ENCODE results near the gene AFTPH. TPM values are rescaled to one million over a fixed set of nuclear protein-coding genes. Genes with fewer than 3 reads are reported as not detected.

AFTPH gene
- total RNA-seq, 1 experiment from 2014 or later: 40.5 TPM

DNA sequence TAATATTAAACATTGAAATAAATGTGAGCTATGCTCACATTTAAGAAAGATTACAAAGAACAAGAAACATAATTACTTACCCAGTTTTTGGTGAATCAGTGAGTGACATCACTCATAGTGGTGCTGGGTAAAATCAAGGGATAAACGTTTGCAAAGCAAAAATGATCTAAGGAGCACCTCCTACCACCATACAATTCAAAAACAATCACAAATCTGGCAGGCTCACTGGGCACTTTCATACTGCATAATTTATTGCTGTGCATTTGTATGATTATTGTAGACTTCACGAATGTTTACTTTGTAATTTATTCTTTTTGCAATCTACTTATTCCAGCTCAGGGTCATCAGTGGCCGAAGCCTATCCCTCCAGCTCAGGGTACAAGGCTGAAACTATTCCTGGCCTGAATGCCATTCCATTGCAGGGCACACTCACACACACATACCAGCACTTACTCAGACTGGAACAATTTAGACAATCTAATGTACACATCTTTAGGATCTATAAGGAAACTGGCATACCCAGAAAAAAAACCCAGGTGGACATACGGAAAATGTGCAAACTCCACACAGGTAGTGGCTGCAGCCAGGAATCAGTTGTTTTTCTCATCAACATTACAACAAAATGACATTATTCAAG, 34.4 kb downstream of the AFTPH start:
- intact Hi-C loops (cut with micrococcal nuclease; ENCODE audit: unreplicated experiment): no loop called here
- POLR2A ChIA-PET (ENCODE audit: unreplicated experiment): no interaction called here

DNA sequence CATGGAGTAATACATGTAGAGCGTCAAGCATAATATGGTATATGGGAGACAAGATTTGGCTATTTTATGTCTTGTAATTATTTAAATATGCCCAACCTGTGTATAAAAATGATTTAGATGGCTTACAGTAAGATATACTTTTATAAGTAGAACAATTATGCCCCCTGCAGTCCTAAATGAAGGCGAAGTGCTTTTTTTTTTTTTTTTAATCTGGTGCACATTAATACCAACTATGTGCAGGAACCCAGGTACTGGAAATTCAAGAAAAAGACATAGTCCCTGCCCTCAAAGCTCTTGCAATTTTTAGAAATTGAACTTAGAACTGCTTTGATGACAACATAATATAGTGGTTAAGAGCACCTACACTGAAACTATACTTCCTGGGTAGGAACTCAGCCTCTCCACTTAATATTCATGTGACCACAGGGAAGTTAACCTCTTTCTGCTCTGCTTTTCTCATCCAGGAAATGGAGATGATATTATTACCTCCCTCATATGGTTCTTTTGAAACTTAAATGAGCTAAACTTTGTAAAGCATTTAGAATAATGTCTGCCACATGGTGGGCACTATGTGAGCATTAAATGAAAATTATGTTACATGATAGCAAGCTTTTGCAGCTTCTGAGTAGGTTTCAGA, 38.1 kb downstream of the AFTPH start:
- H3K27ac ChIP-seq: no peak overlapping the region
- CTCF ChIA-PET: interaction anchor here (0.6 kb wide), 1 partner anchor 44 kb away, joined by 5 read pairs; no protein-coding TSS in a partner anchor
- POLR2A ChIA-PET (ENCODE audit: unreplicated experiment): interaction anchor here (0.7 kb wide), 1 partner anchor 232 kb away, joined by 7 read pairs; no protein-coding TSS in a partner anchor
- peaks cover 3% of the 10 kb centered on the region; the same call in 1 of the 2 replicates for H3K36me3 ChIP-seq (ENCODE audit: low read depth)
- BruUV-seq (replicated peaks): no TSS peak
- H4K20me1 ChIP-seq (ENCODE audit: insufficient read depth): peaks cover 3% of the 10 kb centered on the region; the same call in 1 of the 2 replicates
- intact Hi-C loops (cut with micrococcal nuclease; ENCODE audit: unreplicated experiment): loop anchor here (1.0 to 2.0 kb wide), 4 partner anchors 39 to 513 kb away; no protein-coding TSS in a partner anchor
- DNase-seq: no peak
- no peak overlapping the region for H3K4me2 ChIP-seq
- H3K27me3 ChIP-seq (ENCODE audit: insufficient read depth, low read depth): no peaks in the 10 kb centered on the region
- no peaks in the 10 kb centered on the region for H3K4me1 ChIP-seq (replicated peaks; ENCODE audit: insufficient read depth)
- no peak overlapping the region for H2AFZ ChIP-seq
- TF ChIP-seq EZH2 (IDR thresholded peaks at IDR 0.05; ENCODE audit: low read depth): no peak
- TF ChIP-seq, protein P1, sequence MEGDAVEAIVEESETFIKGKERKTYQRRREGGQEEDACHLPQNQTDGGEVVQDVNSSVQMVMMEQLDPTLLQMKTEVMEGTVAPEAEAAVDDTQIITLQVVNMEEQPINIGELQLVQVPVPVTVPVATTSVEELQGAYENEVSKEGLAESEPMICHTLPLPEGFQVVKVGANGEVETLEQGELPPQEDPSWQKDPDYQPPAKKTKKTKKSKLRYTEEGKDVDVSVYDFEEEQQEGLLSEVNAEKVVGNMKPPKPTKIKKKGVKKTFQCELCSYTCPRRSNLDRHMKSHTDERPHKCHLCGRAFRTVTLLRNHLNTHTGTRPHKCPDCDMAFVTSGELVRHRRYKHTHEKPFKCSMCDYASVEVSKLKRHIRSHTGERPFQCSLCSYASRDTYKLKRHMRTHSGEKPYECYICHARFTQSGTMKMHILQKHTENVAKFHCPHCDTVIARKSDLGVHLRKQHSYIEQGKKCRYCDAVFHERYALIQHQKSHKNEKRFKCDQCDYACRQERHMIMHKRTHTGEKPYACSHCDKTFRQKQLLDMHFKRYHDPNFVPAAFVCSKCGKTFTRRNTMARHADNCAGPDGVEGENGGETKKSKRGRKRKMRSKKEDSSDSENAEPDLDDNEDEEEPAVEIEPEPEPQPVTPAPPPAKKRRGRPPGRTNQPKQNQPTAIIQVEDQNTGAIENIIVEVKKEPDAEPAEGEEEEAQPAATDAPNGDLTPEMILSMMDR (conservative IDR thresholded peaks at IDR 0.05): peak; percentile 69
- no peak overlapping the region for H3K4me3 ChIP-seq
- H3F3A ChIP-seq (ENCODE audit: insufficient read depth, low read depth): peaks cover 13% of the 10 kb centered on the region; the same call in 1 of the 2 replicates
- no peaks in the 10 kb centered on the region for H3K9me3 ChIP-seq (ENCODE audit: insufficient read depth, low read depth)
- peaks cover 20% of the 10 kb centered on the region for H3K79me2 ChIP-seq (ENCODE audit: low read depth)
- H3K9me2 ChIP-seq (ENCODE audit: insufficient read depth): no peaks in the 10 kb centered on the region

More for the DNA sequence above, 34.4 kb downstream of the AFTPH start:
- H3K4me1 ChIP-seq (replicated peaks; ENCODE audit: insufficient read depth): no peaks in the 10 kb centered on the region
- H2AFZ ChIP-seq: no peak overlapping the region
- H3K79me2 ChIP-seq (ENCODE audit: low read depth): peaks cover 13% of the 10 kb centered on the region
- no peaks in the 10 kb centered on the region for H3K9me2 ChIP-seq (ENCODE audit: insufficient read depth)
- 0 out of 2 replicates have a peak, but pooled peaks cover 3% of the 10 kb centered on the region for H3K36me3 ChIP-seq (ENCODE audit: low read depth)
- H3K4me3 ChIP-seq: no peak overlapping the region
- DNase-seq: no peak
- H3K27me3 ChIP-seq (ENCODE audit: insufficient read depth, low read depth): no peaks in the 10 kb centered on the region
- TF ChIP-seq, protein P1 (conservative IDR thresholded peaks at IDR 0.05): no peak
- TF ChIP-seq EZH2 (IDR thresholded peaks at IDR 0.05; ENCODE audit: low read depth): no peak
- H4K20me1 ChIP-seq (ENCODE audit: insufficient read depth): peaks cover 7% of the 10 kb centered on the region; the same call in 1 of the 2 replicates
- BruUV-seq (replicated peaks): no TSS peak
- H3K9me3 ChIP-seq (ENCODE audit: insufficient read depth, low read depth): no peaks in the 10 kb centered on the region
- no peak overlapping the region for H3K27ac ChIP-seq
- no peak overlapping the region for H3K4me2 ChIP-seq
- CTCF ChIA-PET: no interaction called here
- H3F3A ChIP-seq (ENCODE audit: insufficient read depth, low read depth): peaks cover 13% of the 10 kb centered on the region; the same call in 1 of the 2 replicates

DNA sequence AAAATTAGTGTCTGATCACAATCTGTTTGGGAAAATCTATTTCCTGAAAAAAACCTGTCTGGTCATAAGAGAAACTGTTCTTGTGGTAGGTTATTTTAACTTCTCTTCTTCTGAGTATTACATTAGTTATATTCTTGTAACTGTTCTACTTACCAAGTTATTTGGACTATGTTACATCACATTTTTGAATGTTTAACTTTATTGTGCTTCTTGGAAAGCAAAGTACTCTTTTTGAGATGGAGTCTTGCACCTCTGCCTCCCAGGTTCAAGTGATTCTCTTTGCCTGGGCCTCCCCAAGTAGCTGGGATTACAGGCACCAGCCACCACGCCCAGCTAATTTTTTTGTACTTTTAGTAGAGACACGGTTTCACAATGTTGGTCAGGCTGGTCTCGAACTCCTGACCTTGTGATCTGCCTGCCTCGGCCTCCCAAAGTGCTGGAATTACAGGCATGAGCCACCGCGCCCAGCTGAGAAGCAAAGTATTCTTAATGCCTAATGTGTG, 39.4 kb downstream of the AFTPH start:
- intact Hi-C loops (cut with micrococcal nuclease; ENCODE audit: unreplicated experiment): loop anchor here (2.0 kb wide), 1 partner anchor 41 kb away; no protein-coding TSS in a partner anchor
- TF ChIP-seq EZH2 (IDR thresholded peaks at IDR 0.05; ENCODE audit: low read depth): no peak
- TF ChIP-seq, protein P1 (conservative IDR thresholded peaks at IDR 0.05): no peak
- H3K27me3 ChIP-seq (ENCODE audit: insufficient read depth, low read depth): no peaks in the 10 kb centered on the region
- peaks cover 13% of the 10 kb centered on the region; the same call in 1 of the 2 replicates for H3F3A ChIP-seq (ENCODE audit: insufficient read depth, low read depth)
- BruUV-seq (replicated peaks): no TSS peak
- peaks cover 3% of the 10 kb centered on the region; the same call in 1 of the 2 replicates for H3K36me3 ChIP-seq (ENCODE audit: low read depth)
- no peak overlapping the region for H3K27ac ChIP-seq
- H3K9me3 ChIP-seq (ENCODE audit: insufficient read depth, low read depth): no peaks in the 10 kb centered on the region
- no peak overlapping the region for H2AFZ ChIP-seq
- ChIA-PET CTCF (no interaction called here), POLR2A (ENCODE audit: unreplicated experiment) (no interaction called here)
- no peak overlapping the region for H3K4me3 ChIP-seq
- peaks cover 3% of the 10 kb centered on the region; the same call in 1 of the 2 replicates for H4K20me1 ChIP-seq (ENCODE audit: insufficient read depth)
- no peaks in the 10 kb centered on the region for H3K4me1 ChIP-seq (replicated peaks; ENCODE audit: insufficient read depth)
- no peak for DNase-seq
- H3K9me2 ChIP-seq (ENCODE audit: insufficient read depth): no peaks in the 10 kb centered on the region
- peaks cover 20% of the 10 kb centered on the region for H3K79me2 ChIP-seq (ENCODE audit: low read depth)
- no peak overlapping the region for H3K4me2 ChIP-seq
